Stimulated activated CD8-positive, alpha-beta memory T cell treated with anti-CD3 and anti-CD28 coated beads, Interleukin-2, amount 100 ng/mL, for 1 hour (primary cell): Measurements from ENCODE around the gene MXD1.
A peak's percentile ranks its signal among the peaks of the same experiment; 100 is the strongest.
"Not testable (repeated sequence)": the region's sequence is repeated elsewhere in the genome, so short reads cannot be mapped to it uniquely, and the experiment has no call there.

Source experiments
- DNase-seq, 2 donors: peaks; one replicate each; pipeline ENCODE4 v3.0.0-alpha.2; 2020; ENCODE audit warnings: low read depth in 2 of 2

Gene MXD1

DNA sequence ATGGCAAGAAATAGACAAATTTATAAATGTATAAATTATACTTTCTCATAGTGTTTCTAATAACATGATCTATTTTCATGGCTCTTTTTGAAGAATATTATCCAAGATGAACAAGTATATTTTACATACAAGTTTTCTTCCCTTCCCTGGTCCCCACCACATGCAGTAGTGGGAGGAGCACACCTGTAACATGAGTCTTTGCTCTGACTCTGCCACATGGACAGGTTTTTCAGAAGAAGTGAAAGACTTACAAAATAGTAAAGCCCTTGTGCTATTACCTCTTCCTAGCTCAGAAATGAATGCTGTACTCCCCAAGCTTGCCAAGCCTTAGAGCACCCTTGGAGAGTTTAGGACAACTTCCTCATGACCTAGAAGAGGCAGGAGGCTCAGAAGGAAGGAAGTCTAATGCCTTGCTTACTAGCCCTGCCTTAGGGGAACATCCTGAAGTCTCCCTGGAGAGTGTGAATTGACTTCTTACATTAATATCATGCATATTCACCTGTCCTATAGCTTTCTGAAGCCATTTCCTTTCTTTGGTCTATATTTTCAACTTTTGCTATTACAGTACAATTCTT is 18.4 kb downstream of the MXD1 start:
- no peak for DNase-seq

DNA sequence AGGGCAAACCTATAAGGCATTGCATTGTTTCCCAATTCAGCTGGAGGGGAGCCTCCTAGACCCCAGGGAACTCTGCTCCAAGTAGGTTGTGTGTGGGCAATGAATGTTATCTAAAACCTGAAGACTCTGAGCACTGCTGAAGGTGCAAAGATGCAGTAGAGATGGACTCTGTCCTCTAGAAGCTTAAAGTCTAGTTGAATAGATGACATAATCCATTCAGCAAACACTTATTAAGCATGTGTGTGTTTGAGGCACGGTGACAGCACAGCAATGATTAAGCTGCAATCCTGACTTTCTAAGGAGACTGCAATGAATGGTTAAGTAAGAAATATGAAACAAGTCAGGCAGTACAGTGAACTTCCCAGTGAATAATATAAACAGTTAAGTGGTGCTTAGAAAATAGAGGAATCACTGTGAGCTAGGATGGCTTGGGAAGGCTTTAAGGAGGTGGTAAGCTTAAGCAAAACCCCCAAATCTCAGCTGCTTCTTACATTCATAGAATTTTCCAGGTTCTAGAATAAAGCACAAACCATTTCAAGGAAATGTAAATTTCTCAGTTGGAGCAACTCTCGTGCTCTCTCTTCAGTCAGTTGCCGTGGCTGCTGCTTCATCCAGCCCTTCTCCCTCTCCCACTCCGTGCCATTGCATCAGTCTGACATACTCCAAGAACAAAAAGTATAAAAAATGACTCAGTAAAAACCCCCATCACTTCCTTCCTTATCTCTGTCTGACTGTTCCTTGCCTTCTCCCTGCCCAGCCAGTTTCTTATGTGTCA is 19.1 kb downstream of the MXD1 start:
- DNase-seq: no peak

DNA sequence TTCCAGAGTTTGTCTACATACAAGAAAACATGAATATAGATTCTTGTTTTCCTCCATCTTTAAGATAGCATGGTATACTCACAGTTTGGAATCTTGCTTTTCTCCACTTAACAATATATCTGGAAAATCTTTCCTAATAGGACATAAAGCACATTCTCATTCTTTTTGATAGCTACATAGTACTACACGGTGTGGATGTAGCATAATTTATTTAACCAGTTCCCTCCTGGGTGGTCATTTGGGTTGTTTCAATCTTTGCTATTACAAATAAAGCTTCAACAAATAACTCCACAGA is 19.7 kb downstream of the MXD1 start:
- DNase-seq: no peak

DNA sequence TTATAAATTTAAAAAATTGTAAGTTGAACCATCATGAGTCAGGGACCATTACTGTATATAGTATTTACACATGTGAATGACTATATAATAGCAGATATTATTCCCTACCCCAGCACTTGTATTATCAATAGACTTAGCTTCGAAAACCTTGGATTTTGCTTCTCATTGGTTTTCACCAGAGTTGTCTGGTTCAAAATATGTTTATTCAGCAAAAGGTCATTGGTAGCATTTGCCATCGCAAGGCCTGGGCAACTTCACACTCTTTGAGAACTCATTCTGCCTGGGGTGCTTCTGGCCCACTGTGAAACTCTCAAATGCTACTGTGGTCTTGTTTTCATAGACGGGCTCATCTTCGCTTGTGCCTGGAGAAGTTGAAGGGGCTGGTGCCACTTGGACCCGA is 20.1 kb downstream of the MXD1 start:
- no peak for DNase-seq

DNA sequence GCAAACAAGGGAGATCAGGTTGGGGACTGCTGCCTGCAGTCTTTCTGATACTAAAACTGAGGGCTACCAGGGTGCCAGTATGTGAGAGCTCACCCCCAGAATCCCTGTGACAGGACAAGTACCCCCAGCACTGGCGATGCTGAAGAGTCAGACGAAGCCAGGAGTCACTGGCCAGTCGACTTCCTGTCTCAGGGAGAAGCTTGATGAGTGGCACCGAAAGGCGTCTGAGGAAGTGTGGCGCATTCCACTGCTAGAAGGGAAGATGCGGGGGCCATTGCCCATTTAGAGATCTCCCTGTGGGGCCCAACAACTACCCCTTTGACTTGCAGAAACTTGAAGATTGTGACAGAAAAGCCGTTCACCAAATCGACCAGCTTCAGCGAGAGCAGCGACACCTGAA is 22.0 kb downstream of the MXD1 start:
- no peak for DNase-seq

DNA sequence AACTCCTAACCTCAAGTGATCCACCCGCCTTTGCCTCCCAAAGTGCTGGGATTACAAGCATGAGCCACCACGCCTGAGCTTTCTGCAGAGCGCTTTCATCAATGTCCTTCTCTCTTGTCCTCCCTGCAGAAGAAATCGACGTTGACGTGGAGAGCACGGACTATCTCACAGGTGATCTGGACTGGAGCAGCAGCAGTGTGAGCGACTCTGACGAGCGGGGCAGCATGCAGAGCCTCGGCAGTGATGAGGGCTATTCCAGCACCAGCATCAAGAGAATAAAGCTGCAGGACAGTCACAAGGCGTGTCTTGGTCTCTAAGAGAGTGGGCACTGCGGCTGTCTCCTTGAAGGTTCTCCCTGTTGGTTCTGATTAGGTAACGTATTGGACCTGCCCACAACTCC is 23.1 kb downstream of the MXD1 start:
- no peak for DNase-seq

DNA sequence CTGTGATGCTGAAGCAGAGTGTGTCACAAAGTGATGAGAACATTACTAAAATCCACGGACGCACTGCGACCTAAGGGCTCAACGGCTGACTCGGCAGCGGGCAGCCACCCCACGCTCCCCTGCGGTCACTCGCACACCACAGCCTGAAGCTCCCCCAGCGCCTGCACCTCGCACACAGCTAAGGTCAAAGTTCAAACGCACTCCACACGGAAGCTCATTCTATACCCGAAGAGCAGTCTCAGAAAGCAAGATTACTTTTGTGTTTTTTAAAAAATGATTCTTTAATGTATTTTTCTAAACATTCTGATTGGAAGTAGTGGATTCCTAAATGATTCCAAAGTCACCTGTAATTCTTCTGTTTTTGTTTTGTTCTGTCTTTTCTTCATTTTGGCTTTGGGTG is 24.8 kb downstream of the MXD1 start:
- DNase-seq: no peak

DNA sequence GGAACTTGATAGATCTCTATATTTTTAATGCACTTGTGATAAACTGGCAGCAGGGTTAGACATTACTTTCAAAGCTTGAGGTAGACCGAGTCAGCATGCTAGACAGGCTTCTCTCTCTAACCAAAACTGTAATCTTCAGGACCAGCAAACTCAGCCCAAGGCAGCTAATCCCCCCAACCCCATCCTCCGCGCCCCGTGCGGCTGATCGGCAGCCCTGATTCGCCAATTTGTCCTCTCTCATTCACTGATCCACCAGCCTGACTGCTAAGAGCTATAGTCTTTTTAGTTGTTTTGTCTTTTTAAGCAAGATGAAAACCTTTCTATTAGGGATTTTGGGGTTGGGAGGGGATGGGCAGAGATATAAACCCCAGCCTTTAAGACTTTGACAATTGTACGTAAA is 25.8 kb downstream of the MXD1 start:
- DNase-seq: no peak

DNA sequence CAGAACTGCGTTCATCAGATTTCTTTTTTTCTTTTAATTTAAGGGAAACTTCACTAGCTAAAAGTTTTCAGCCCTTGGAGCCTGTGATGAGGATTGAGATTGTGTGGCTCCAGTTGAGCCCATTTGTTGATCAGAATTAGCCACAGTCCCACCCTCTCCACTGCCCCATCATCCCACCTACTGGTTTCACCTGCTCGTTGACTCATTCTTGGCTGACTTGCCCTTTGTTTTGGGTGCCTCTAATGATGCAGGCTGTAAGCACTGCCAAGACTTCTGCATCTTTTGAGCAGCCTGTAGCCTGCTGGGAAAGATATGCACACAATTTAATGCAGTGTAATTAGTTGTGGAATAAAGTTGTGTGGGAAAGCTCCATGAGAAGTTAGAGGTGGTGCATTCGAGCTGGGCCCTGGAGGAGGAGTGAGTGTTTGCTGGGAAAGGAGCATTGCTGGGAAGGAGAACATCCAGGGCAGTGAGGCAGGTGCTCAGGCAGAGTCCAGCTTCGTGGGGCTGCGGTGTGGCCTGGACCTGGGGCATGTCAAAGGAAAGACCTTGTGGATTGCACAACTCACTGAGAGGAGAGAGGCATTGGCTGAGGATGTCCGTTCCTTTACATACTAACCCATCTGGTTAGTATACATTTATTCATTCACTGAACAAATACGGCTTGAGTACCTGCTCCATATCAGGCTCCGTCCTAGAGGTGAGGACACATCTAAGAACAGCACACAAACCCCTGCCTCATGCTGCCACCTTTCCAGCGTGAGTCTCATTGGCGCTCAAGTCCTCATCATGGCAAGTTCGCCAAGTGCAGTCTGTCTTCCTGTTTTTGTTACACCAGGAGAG is 28.3 kb downstream of the MXD1 start:
- DNase-seq: no peak

DNA sequence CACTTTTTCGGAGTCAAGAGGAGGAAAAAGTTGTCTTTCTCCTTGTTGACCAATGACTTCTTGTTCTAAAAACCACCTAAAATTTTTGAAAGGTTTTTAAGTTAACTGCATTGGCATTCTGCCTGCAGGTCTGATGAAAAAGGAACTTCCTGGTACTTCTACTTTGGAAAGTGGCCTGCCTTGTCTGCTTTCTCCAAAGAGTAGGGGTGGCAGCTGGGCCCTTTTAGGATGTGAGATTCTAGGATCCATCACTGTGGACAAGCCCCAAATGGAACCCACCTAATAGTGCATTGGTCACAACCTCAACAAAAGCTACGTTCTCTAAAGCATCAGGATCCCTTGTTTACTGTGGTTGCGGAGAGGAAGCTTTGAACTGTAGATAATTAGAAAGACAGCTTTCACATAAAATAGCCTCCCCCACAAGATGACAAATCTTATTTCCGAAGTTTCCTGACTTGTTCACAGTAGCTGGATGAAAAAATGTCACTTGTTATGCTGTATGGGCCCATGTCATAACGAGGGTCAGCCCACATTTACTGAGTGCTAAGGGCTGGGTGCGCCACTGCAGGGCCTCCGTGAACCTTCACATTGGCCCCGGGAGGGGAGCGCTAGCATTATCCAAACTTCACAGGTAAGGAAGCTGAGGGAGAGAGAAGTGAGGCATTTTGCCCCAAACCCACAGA is 29.1 kb downstream of the MXD1 start:
- DNase-seq: no peak

DNA sequence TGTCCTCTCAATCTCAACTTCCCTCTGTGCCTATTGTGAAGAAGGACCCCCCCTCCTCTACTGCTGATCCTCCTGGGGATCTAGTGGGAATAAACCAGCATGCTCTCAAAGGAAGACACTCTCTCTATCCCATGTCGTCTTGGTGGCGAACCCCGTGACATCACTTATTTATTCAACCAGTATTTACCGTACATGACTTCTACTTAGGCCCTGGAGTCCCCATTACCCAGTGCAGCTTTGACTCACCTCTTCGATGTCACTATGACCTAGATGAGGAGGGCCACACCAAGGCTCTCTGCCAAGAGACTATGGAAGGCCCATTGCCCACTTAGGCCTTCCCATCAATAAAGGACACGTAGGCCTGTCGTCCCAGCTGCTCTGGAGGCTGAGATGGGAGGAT is 29.8 kb downstream of the MXD1 start:
- DNase-seq: no peak

DNA sequence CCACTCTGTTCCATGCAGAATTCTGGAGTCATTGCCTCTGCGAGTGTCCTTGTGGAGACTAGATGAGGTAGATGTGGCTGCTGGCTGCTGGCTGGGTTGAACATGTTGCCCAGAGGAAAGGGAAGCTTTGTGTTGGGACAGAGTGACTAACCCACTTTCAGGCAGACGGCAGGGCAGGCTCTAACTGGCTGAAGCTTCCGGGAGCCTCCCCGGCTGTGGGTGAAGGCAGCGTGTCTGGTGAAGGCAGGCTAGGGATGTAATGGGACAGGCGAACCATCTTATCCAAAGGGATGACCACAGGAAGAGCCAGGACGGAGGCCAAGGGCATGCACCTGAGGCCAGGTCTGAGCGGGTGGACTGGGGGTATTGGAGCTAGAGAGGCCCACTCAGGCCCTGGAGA is 30.5 kb downstream of the MXD1 start:
- no peak for DNase-seq

DNA sequence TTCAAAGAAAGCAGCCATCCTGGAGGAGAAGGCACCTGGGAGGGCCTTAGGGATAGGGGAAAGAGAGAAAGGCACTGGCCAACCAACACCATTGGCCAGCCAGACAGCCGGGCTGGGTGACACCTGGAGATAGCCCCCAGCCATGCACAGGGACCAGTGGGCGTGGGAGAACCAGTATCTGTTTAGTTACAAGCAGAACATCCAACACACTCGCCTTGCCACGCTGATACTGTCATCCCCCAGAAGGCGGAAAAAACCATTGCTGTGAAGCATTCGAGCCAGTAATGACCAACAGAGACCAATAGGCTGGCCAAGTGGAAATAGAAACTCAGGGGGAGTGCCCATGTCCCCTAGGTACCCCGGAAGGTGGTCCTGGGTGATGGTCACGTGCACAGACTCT is 31.0 kb downstream of the MXD1 start:
- no peak for DNase-seq

DNA sequence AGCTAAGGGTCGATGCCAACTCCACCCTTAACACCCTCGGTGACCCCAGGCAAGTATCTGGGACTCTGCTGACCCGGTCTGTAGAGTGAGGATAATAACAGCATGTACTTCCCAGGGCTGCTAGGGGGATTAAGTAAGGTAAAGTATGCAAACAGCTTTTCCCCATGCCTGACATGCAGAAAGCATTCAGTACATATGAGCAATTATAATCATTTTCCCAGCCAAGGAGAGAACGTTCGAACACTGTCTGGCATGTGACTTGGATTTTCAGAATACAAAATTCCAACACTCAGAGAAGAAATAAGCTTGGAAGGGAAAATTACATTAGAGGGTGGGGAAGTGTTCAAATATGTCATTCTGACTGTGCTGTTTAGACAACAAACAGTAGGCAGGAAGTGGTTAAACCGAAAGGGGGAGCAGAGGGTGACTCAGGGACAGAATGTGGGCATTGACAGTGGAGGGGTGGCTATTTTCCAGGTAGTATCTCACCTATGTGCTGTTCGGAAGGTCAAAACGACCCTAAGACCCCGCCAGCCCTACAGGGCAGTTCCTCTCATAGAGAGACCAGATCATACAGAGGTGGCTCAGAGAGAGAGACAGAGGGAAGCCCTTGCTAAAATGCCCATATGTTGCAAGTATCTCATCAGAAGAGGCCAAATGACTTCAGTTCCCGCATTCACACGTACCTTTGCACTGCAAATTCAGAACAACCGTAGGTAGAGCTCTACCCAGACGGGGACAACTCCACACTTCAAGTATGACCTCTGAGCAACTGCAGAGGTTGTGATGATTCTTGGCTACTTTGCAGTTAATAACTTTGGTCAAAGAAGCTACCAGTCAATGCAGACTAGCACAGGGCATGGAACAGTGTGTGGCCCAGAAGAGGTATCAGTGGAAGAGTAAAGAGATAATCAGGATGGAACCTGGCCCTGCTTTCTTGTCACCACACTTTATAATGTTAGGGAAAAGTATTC is 31.7 kb downstream of the MXD1 start:
- DNase-seq: peak; percentile 16 to 24

DNA sequence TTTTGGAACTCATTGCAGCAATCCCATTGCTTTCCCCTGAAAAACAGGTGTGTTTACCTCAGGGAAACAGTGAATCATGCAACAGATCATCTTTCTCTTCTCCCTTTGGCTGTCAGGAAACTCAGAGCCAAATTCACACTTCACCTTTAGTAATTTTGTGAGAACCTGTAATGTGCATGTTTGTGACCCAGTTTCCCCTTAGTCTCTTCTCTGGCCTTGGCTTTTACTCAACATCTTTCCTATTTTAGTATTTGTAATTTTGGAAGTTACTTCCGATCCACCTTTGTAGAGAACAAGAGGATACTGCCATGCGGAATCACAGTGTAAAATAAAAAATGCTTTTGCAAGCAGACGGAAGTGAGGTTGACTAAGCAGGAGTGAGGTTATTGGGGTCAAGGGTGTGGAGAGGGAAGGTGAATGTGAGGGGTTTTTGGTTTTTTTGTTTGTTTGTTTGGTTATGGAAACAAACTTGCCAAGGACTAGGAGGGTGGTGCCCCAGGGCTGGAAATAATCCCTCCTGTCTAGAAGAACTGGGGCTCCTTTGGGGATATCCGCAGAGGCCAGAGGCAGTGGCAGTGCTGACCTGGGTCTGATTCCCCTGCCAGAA is 32.5 kb downstream of the MXD1 start:
- no peak for DNase-seq

DNA sequence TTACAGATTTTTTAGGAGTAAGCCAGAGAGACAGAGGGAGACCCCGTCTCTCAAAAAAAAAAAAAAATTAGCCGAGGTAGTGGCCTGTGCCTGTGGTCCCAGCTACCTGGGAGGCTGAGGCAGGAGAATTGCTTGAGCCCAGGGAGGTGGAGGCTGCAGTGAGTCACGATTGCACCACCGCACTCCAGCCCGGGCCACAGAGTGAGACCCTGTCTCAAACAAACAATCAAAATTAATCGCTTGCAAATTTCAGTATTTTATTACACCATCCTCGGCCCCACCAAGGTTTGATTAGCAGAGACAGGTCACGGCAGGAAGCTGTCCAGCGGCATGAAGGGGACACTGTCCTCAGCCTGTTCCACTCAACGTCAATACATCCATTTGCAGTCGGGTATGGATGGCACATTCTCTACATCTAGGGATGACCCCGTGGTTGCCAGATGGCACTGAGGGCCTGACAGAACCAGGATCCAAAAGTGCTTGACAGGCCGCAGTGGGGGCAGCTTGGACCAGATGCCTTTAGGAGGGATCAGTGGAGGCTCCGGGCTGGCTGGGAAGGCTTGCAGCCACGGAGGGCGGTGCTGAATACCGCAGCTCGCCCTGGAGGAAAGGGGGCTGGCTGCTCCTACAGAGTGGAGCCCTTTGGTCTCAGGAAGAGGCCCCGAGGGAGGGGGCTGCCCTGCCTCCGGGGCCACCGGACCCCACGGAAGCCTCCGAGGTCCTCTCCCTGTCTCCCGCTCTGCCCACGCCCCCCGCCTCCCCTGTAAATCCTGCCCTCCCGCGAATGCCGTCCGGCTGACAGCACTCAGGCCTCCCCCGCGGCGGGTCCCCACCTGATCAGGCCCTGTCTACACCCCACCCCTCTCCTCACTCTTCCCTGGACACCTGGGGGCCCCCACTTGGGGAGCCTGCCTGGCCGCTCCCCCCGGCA is 33.4 kb downstream of the MXD1 start:
- DNase-seq: no peak

DNA sequence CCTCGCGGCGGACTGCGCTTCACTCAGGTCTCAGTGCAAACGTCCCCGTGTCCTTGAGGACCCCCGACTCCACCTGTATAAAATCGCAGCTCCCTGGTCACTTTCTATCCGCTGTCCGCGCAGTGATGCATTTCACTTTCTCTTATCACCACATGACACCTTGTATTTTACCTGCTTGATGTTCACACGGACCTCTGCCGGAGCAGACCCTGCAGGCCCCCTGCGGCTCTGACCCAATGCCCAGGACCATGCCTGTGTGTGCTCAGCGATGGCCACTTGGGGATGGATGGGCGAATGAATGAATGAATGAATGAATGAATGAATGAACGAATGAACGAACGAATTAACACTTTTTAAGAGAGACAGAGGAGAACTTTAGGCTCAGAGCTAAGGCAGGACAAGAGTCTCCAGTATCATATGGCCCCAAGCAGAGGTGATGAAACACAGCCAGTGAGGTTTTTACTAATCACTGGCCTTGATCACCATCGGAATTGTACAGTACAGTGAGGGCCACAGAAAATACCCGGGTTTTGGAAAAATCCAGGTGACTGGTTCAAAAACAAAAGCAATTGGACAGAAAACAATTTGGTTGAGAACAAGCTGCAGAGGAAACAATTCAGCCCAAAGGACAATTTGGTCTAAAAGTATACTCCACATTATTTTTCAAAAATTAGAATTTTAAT is 34.2 kb downstream of the MXD1 start:
- DNase-seq: no peak

DNA sequence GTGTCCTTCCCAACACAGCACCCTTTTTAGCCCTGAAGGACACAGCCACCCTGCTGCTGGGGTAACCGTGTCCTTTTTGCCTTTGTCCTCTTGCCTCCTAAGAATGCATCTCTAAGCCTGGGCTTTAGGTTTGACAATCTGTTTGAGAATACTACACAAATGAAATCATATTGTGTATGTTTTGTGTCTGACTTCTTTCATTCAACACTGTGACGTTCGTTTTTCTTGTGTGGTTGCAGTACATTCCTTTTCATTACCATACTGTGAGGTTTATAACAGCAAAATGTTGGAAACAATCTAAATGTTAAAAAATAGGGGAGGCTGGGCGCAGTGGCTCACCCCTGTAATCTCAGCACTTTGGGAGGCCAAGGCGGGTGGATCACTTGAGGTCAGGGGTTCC is 35.3 kb downstream of the MXD1 start:
- no peak for DNase-seq

DNA sequence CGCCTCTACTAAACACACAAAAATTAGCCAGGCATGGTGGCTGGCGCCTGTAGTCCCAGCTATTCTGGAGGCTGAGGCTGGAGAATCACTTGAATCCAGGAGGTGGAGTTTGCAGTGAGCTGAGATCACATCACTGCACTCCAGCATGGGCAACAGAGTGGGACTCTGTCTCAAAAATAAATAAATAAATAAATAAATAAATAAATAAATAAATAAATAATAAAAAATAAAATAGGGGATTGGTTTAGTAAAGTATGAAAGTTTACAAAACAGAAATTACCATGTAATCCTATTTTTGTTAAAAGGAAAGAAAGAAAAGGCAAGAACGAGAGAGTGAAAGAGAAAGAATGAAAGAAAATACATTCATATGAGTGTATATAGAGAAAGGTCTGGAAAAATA is 35.8 kb downstream of the MXD1 start:
- DNase-seq: not testable (repeated sequence)
